ENCODE data around the gene GNG14. TPM values are rescaled to one million over a fixed set of nuclear protein-coding genes. Genes with fewer than 3 reads are reported as not detected.
A peak's percentile ranks its signal among the peaks of the same experiment; 100 is the strongest.
"Not testable (repeated sequence)": the region's sequence is repeated elsewhere in the genome, so short reads cannot be mapped to it uniquely, and the experiment has no call there.

The GNG14 gene
- total RNA-seq, 1 donor from 2014 or later, result not detected

DNA sequence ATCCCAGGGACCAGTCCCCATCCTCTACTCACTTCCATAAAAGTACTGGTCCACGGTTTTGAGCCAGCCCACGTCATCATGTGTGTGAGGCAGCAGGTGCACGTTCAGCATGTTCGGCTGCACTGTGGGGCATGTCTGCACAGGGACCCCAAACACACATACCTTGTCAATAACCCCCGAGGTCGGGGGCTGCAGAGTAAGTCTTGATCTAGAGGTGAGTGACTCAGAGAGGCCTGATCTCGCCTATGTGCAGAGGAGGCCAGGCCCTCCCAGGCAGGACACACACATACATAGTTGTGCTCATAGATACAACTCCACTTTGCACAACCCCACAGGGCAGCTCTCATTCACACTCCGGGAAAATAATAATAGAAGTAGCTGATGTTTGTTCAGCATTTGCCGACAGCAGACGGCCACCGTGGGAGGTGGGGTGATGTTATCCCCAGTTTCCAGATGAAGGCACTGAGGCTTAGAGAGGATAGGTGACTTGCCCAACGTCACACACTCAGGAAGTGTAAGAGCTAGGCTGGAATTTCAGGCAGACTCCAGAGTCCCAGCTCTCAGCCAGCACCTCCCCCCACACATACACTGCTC, 22.0 kb upstream of the GNG14 start:
- DNase-seq (ENCODE audit: low spot score) (no peak), ATAC-seq (no peak)
- intact Hi-C loops (cut with DNase I), result no loop called here

GRCh38 chr19:12666265-12667048, 21.3 kb upstream of the GNG14 start, which contains the start of the genes MAN2B1 and WDR83:
Gene MAN2B1 (minus strand): TSS chr19:12666742. CDS start chr19:12666701, 41 bp downstream.
Gene WDR83 (plus strand): TSS chr19:12666807. CDS start chr19:12669791, 2,984 bp downstream.
- ATAC-seq, result peak; percentile 86
- peak; percentile 82 for DNase-seq (ENCODE audit: low spot score)
- intact Hi-C loops (cut with DNase I), result no loop called here

GRCh38 chr19:12667731-12668302, 20.0 kb upstream of the GNG14 start:
- no peak for ATAC-seq
- DNase-seq (ENCODE audit: low spot score), result no peak
- intact Hi-C loops (cut with DNase I), result no loop called here

GRCh38 chr19:12668346-12668745, 19.5 kb upstream of the GNG14 start:
- ATAC-seq (no peak), DNase-seq (ENCODE audit: low spot score) (no peak)
- intact Hi-C loops (cut with DNase I), result no loop called here

- peak; percentile 81 for DNase-seq (ENCODE audit: low spot score)
- ATAC-seq, result peak; percentile 25
- intact Hi-C loops (cut with DNase I), result no loop called here
Measured at GRCh38 chr19:12668932-12669269, 18.9 kb upstream of the GNG14 start.

DNA sequence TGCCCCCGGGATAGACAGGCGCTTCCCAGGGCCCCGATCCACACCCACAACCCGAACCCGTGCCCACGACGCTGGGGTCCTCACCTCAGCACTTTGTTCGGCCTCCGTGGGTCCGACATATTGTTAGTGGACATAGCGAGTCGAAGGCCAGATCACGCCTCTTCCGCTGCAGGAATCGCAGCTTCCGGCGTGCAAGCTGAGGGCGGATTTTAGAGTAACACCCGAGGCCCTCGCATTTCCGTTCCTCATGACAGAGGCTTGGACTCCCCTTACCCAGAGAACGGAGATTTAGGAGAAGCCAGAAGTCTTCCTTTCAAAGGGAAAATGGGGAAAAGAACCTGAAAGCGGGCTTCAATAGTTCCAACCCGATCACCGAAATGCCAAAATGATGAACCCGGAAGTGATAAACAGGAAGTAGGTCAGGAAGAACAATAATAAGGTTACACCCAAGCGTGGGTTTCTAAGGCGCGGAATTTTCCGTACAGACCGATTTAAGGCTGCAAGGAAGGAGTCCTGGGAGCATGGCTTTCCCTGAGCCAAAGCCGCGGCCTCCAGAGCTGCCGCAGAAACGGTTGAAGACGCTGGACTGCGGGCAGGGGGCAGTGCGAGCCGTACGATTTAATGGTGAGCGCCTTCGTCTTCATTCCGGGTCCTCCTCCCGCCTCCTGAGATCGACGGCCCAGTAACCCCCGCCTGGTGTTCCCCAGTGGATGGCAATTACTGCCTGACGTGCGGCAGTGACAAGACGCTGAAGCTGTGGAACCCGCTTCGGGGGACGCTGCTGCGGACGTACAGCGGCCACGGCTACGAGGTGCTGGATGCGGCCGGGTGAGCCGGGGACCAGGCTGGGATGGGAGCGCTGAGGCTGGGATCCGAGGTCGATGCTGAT, 18.3 kb upstream of the GNG14 start:
- ATAC-seq, result peak; percentile 82
- intact Hi-C loops (cut with DNase I), result no loop called here

DNA sequence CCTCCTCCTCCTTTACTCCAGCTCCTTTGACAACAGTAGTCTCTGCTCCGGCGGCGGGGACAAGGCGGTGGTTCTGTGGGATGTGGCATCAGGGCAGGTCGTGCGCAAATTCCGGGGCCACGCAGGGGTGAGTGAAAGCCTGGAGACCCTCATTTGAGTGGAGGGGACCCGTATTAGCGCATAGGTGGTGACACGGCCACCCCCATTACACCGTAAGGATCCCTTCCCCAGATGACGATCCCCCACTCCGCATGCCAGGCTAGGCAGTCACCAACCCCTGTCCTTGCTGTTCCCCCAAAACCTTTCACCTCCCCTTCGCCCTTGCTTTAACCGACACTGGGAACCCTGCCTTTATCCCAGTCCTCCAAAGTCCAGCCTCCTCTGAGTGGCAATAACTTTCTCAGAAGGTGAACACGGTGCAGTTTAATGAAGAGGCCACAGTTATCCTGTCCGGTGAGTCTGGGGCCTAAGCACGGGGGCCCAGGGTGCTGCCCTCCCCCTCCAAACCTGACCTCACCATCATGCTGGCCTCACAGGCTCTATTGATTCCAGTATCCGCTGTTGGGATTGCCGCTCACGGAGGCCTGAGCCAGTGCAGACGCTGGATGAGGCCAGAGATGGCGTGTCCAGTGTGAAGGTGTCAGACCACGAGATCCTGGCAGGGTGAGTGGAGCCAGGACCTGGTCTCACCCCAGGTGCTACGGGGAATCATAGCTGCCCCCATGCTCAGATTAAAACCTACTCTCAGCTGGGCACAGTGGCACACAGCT, 17.5 kb upstream of the GNG14 start:
- intact Hi-C loops (cut with DNase I), result no loop called here
- no peak for DNase-seq (ENCODE audit: low spot score)
- no peak for ATAC-seq

More for the DNA sequence above, 18.3 kb upstream of the GNG14 start:
- peak; percentile 88 for DNase-seq (ENCODE audit: low spot score)

GRCh38 chr19:12672744-12673143, 15.1 kb upstream of the GNG14 start:
- DNase-seq (ENCODE audit: low spot score) (no peak), ATAC-seq (no peak)
- intact Hi-C loops (cut with DNase I), result no loop called here

- ATAC-seq (no peak), DNase-seq (ENCODE audit: low spot score) (no peak)
- intact Hi-C loops (cut with DNase I), result no loop called here
Measured at GRCh38 chr19:12675399-12675798, 12.4 kb upstream of the GNG14 start.

DNA sequence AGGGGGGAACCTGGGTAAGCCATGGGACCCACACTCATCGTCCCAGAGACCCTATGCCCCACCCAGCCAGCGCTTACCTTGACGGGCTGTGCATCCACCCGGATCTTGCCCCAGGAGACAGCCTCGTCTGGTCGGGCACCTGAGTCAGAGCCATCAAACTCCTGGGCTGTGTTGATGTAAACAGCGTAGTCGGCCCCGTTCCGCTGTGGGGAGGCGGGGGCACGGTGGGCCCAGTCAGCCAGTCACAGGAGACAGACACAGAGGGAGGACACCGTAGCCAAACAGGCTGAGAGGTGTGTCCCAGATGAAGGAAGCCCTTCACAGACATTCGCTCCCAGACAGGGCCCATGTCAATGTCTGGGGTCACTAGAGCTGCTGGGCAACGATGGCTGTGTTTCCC, 11.9 kb upstream of the GNG14 start:
- ATAC-seq (no peak), DNase-seq (ENCODE audit: low spot score) (no peak)
- intact Hi-C loops (cut with DNase I), result no loop called here

DNA sequence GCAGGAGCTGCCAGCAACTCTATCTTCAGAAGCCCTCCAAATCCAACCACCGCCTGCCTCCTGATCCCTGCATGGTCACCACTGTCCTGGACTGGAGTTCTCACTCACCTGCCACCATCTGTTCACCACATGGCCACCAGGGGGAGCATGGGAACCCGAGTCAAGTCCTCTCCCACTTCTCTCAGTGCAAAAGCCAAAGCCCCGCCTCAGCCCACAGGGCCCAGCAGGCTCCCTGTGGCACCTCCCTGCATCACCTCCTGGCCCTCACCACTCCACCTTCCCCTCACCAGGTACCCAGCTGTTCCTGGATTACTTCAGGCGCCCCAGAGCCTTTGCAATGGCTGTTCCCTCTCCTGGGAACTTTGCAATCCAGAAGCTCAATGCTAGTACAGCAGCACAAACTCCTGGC, 11.4 kb upstream of the GNG14 start:
- intact Hi-C loops (cut with DNase I), result no loop called here
- peak; percentile 88 for DNase-seq (ENCODE audit: low spot score)
- peak; percentile 47 for ATAC-seq

DNA sequence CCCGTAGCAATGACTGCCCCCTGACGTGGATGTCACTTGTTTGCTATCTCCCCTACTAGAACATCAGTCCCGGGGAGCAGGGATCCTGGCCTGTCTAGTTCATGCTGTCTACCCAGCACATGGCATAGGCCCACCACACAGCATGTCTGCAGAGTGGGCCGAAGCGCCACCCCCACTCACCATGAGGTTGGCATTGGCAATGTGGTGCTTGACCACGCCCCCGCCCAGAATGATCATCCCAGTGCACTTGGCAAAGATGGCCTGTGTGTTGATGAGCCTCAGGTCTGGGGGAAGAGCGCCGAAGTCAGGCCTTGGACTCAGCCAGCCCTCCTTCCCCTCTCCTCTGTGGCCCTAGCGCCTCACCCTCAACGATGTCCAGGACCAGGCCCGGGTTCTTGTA, 10.9 kb upstream of the GNG14 start:
- ATAC-seq (no peak), DNase-seq (ENCODE audit: low spot score) (no peak)
- intact Hi-C loops (cut with DNase I), result no loop called here

DNA sequence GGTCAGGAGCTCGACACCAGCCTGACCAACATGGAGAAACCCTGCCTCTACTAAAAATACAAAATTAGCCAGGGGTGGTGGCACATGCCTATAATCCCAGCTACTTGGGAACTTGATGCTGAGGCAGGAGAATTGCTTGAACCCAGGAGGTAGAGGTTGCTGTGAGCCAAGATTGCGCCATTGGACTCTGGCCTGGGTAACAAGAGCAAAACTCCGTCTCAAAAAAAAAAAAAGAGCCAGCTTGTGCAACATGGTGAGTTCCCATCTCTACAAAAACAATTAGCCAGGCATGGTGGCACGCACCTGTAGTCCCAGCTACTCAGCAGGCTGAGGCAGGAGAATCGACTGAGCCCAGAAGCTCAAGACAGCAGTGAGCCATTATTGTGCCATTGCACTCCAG, 9.8 kb upstream of the GNG14 start:
- intact Hi-C loops (cut with DNase I); DNase-seq (ENCODE audit: low spot score); ATAC-seq: not testable (repeated sequence)

DNA sequence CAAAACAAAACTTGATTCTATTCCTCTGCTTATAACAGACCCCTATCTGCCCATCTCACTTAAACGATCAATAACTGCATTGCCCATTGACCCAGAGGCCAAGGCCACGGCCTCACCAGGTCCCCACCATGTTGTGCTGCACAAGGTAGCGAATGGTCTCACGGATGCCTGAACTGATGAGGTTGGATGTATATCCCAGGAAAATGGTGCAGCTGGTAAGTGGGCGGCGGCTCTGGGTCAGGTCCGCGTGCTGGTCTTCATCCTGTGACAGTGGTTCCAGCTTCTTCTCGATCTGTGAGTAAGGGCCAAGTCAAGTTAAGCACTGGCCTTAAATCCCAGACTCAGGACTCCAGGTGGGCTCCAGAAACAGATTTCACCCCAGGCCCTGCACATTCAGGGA, 7.8 kb upstream of the GNG14 start:
- no peak for DNase-seq (ENCODE audit: low spot score)
- no peak for ATAC-seq
- intact Hi-C loops (cut with DNase I), result no loop called here

DNA sequence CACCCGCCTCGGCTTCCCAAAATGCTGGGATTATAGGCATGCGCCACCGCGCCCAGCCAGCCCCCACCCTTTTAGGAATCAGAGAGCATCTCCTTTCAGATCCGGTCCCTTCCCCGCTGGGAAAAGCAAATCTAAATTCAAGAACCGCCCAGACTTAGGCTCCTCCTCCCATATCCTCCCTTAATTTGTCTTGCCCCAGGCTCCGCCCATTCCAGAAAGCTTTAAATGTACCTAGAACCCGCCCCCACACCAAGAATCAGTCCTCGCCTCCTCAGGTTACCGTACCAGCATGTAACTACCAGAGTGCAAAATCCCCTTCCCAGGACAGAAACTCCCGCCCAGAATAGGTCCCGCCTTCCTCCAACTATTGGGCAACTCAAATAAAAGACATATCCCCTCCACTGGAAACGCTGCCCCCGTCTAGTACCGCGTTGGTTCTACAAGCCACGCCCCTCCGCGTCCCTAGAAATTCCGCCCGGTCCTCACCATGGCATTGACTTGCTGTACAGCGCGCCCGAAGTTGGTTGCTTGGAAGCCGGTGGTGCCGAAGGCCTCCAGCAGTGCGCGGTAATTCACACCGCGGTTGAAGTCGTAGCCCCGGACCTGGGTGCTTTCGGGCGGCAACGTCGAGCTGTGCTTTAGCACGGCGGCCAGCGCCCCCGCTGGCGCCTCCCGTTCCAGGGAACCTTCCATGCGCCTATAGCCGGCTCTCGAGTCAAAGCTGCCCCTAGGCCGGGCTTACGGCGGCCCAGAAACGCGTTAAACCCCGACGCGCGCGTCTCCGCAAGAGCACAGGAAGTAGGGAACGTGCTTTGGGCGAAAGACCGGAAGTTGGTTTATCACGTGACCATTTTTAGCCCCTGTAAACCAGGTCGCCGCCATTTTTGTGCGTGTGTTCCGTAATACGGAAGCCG, 6.5 kb upstream of the GNG14 start, which contains the start of gene DHPS:
Gene DHPS, minus strand, starts transcription at position 807 of the 914 bp plus-strand sequence. Its CDS starts 114 bp downstream, at position 693.
- intact Hi-C loops (cut with DNase I), result no loop called here
- ATAC-seq (peak; percentile 96), DNase-seq (ENCODE audit: low spot score) (peak; percentile 94)

GRCh38 chr19:12685831-12686230, 2.0 kb upstream of the GNG14 start:
- ATAC-seq (no peak), DNase-seq (ENCODE audit: low spot score) (no peak)
- intact Hi-C loops (cut with DNase I), result no loop called here

- intact Hi-C loops (cut with DNase I), result no loop called here
- no peak for DNase-seq (ENCODE audit: low spot score)
- no peak for ATAC-seq
Measured at GRCh38 chr19:12689012-12689411, 1.2 kb downstream of the GNG14 start.

Measured in sciatic nerve (tissue), 2 donors.